NCI-H82 treated with DMSO at 0.1 percent for 48 hours (cell line): ENCODE measurements around the gene NTM.
"Not testable (repeated sequence)": the region's sequence is repeated elsewhere in the genome, so short reads cannot be mapped to it uniquely, and the experiment has no call there.

Experiments
- DNase-seq: peaks from one replicate; lab custom pipeline; 2025; ENCODE audit not compliant: unreplicated experiment; lab: John Stamatoyannopoulos, UW

NTM gene

DNA sequence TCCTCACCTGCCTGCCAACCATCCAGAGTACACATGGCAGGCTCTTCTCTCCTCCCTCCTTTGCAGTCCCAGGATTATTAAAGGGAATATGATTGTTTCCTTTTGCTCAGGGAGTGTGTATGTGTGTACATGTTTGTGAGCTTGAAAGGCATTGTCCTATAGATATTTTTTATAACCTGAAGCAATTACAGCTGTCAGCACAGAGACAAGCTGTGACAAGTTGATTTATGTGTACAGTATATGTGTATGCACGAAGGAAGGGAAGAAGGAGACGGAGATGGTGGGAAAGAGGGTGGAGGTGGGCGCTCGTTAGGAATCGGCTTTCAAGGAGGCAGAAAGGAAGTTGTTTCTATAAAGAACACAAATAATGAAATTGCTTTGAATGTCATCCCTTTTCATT is 537.0 kb downstream of the NTM start:
- DNase-seq, result no peak

DNA sequence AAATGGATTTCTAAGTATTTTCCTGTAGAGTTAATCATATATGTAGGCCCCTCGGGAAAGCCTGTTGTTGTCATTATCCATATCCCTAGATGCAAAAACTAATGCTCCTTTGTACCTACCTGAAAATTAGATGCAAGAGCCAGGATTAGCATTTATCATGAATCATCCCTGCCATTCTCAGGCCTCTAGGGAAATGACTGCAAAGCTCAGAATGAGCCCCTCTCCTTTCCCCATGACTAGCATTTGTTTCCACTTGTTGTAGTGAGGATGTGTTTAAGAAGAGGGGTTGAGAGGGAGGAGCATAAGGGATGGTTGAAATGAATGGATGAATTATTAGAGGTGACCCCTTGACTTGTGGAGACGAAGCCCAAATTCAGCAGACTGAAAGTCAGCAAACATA is 537.9 kb downstream of the NTM start:
- no peak for DNase-seq

DNA sequence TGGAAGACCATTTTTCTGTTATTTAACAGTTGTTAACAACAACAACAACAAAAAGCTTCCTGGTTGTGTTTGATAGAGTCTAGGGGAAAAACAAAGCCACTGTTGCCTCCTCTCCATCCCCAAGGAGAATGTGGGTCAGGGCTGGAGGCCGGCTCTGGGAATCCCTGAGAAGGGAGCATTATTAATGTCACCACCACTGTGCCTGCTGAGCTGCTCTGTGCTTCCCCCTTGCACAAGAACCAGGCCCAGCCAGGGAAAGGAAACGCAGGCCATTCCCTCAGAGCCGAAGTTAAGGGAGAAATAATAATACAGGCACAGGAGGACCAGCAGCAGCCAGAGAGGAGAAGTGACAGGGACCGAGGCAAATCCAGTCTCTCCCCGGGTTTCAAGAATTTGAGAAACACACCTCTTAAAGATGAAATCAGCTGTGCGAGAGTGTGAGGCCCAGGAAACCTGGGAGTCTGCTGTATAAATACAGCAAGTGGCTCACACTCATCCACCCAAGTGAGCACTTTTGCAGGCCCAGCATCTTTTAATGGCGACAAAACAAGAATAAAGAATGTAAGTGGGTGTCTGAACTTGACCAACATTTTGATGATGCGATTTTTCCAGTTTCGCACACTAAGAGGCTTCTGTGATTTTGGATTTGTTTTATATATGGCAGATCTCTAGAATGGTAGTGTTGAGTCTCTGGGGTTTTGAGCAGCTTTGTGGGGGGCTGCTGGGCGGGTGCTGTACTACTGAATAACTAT is 539.2 kb downstream of the NTM start:
- DNase-seq, result no peak

DNA sequence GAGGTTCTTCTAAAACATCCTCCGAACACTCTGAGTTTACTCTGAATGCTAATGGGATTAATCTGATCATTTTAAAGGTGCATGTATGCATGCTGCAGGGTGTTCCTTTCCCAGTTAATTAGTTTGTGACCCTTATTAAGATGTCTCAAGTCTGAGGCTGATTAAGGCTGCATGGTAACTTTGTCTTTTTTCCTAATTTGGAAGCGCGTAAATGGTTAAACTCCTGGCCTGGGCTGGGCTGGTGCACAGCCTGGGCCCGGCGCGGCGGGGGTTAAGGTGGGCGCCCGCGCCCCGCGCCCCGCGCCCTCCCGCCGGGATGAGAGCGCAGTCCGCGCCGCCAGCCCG is 539.7 kb downstream of the NTM start:
- DNase-seq, result no peak

DNA sequence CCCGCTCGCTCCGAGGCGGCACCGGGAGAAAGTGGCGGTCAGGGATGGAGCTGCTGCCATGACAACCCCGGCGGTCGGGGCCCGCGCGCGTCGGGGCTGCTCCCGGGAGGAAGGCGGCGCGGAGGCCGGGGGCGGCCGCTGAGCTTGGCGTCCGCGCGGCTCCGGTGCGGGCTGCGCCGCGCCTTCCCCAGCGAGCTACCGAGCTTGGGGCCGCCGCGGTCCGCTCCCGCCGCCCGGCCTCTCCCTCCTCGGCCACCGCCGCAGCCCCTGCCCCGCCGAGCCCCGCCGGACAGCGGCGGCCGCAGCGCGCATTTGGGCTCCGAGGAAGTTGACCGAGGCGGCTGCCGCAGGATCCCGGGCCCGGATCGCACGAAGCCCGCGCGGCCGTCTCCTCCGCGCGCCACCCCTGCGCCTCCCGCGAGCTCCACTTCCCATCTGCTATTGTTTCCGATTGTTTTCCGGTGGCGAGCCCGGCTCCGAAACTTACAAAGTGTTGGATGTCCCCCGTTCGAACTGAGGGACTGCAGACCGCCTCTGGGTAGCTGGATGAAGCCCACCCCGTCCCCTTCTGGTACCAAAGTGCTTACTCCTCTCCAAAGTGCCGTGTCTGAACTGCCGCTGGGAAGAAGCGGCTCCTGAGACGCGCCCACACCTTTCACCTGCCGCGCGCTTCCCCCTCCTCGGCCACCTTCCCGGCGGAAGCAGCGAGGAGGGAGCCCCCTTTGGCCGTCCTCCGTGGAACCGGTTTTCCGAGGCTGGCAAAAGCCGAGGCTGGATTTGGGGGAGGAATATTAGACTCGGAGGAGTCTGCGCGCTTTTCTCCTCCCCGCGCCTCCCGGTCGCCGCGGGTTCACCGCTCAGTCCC is 540.3 kb downstream of the NTM start:
- no peak for DNase-seq

DNA sequence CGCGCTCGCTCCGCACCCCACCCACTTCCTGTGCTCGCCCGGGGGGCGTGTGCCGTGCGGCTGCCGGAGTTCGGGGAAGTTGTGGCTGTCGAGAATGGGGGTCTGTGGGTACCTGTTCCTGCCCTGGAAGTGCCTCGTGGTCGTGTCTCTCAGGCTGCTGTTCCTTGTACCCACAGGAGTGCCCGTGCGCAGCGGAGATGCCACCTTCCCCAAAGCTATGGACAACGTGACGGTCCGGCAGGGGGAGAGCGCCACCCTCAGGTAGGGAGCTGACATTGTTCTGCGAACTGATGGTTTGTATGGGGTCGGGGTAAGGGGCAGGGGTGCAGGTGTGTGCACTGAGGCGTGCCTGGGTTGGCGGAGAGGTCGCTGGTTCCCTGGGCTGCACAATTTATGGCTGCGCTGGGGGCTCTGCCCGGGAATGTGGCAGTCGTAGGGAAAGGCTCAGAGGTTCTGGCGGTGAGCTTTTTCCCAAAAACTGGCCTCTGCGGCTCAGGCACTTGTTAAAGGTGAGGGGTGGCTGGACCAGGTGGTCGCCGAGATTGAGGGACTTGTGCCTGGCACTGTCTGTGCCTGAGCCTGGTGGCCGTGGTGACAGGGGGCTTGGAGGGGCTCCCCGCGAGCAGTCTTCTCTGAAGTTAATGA is 541.1 kb downstream of the NTM start:
- not testable (repeated sequence) for DNase-seq

DNA sequence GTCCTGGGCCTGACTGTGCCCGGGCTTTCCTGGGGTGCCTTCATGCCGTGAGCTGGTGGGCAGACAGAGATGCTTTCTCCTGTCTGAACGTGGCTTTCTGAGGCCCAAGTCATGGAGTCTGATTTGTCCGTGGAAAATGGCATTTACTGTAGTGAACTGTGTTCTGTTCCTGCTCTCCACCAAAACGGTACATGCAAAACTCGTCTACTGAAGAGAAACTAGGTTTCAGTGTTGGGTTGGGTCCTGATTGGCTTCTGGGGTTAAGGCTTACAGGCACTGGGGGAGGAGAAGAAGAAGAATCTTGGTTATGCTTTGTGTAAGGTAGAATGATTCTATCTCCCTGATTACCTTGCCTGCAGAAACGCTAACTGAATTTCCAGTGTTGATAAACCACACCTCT is 541.7 kb downstream of the NTM start:
- no peak for DNase-seq

DNA sequence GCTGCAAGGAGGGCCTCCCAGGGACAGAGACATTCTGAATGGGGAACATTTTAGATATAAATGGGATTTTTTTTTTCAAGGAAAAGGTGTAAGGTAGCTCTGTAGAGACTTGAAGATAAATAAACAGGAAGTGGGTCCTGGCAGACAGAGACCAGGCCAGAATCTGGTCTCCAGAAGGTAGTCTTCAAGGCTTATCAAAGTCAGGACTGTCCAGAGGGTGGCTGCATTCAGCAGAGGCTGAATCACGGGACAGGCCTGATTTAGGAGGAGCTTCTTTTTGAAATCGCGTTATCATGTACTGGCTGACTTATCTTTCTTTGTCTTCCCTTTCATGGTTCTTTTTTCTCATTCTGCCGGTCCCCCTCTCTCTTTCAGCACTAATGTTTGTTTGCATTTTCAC is 542.9 kb downstream of the NTM start:
- DNase-seq, result no peak

DNA sequence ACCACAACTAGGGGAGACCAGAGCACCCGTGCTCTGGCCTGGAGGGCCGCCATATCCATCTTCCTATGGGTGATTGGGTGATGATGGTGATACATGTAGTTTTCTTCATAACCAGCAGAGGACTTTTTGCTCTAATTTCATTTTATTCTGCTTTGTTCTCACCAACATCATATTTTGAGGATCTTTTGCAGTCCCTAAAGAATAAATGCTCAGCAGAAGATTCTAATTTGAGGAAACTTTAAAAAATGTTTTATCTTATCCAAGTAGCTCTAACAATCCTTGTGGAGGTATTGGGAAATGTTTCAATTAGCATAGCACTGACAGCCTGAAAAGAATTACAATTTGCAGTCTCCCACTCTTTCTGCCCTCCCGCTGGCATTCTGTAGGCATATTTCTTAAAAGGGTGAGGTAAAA is 544.0 kb downstream of the NTM start:
- DNase-seq, result no peak

DNA sequence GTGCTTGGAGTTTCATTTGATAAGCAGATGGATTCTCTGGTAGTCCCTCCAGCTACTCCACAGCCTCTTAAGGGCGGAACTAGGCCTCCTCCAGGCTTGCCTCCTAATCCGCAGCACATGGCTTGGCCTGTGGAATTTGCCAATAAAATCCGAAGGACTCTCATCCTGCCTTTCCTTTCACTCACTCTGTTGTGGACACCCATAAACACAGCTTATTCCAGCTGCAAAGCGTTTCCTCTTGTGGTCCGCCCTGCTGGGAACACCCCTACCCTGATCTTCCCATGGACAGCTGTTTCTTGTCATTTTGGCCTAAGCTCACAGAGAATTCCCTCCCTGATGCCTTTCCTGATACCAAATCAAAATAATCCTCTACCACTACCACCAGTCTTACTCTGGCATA is 546.2 kb downstream of the NTM start:
- no peak for DNase-seq

DNA sequence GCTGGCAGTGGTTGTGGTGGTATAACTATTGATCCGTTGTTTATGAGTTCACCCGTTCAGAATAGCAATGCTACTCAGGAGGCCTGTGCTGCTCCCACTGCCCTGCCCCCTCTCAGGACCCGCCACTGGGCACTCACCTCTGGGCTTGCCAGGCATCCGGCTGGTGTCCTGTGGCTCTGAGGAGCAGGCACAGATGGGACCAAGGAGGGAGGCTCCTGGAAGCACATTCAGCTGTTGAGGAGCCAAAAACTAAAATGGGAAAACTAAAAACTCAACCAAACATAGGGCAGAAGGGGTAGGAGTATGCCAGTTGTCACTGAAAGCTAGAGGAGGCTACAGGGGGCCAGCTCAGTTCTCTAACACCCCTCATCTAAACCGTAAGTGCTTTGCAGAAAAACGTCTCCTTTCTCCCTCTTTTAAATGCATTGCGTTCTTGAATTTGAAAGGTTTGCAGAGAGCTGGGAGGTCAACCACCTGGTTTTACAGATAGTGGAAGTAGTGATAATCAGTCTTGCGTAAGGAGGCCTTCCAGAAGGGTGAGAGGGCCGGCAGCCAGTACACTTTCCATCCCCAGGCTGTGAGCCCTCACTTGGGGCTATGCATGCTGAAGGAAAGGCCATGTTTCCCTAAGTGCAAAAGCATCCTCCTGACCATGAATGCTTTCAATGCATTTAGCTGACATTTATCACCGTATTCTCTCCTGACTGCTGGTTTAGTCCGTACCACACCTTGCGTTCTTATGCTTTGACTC is 547.4 kb downstream of the NTM start:
- no peak for DNase-seq

DNA sequence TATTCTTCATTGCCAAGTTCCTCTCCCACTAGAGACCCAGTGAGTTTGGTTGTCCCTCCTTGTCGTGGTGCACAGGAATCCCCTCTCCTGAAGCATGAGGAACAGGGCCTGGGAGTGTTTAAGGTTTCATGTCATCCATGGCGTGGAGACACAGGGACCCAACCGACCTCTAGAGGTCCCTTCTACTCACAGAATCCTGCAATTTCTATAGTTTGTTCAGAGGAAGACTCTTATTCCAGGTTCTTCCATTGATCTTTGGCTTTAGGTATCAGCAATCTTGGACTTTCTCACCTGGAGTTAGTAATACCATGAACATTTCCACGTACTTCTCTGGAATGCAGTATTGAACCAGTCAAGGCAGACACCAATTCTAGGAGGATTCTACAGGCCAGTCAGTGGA is 548.2 kb downstream of the NTM start:
- no peak for DNase-seq

DNA sequence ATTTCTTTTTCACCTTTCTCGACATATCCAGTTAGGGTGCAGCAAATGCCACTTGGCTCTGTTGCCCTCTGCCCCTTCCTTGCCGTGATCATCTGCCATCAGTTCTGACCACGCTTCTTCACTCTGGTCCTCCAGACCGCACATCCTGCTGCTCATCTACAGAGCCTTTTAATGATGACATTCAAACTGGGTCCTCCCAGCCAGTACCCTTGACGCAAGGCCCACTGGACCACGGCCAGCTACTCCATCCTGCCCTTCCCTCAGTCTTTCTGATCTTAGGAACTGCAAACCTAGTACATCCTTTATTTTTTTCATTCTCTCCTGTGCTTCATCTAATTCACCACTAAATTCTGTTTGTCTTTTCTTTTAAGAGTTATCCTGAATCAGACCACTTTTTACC is 551.8 kb downstream of the NTM start:
- no peak for DNase-seq

DNA sequence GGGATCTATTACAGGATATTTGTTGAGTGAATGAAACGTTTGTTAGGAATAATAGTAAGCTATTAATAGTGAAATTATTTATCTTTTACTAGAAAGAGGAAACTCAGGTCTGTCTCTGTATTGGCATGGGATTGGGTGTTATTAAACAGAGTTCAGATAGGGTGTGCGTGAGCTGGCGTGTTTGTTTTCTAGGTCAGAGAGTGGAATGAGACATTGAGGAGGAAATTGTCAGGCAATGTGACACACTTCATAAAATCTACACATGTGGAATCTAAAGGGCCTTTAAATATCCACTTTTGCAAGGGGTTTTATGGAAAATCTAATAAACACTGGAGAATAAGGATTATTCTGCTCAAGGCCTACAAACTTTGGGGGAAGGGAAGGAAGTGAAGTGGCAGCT is 552.9 kb downstream of the NTM start:
- no peak for DNase-seq

DNA sequence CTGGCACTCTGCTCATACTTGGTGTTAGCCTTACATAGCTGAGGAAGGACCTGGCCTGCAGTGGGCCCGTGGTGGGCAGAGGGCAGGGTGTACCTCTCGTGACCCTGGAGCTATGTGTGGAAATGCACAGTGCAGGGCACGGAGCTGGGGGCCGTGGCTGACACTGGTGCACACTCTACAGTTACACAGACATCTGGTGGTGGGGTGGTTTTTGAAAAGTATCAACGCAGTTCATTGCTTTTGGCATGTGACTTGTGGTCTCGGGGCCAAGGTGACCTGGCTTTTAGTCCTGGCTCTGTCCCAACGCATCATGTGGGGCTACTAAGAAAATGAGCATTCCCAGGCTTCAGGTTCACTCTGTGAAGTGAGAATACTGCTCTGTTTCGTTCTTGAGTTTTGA is 553.6 kb downstream of the NTM start:
- DNase-seq, result no peak

DNA sequence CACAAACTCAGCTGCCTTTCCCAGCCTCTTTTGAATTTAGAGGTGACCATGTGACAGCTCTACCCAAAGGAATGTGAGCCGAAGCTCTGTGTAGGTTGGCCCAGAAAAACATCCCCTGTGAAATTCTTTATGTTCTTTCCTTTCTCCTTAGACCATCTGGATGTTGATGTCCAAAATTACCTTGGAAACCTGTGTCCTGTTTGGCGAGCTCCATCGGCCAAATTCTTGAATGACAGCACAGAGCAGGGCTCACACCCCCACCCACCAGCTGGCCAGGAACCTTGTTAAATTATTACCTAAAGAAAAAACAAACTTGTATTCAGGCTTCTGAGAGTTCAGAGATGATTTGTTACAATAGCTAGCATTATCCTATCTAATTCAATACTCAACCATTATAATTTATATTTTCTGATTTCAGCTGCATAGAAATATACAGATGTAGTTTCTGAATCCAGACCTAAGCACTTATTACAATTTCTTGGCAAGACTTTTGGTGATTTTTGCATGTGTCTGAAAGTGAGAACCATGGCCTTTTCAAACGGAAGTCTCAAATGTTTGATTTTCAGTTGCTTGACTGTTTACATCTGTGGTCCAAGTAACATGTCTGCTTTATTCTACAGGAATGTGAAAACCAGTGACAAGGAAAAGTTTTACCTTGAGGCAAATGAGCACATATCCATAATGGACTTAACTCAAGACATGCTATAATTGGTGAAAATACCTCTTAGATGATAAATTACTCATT is 554.2 kb downstream of the NTM start:
- no peak for DNase-seq

DNA sequence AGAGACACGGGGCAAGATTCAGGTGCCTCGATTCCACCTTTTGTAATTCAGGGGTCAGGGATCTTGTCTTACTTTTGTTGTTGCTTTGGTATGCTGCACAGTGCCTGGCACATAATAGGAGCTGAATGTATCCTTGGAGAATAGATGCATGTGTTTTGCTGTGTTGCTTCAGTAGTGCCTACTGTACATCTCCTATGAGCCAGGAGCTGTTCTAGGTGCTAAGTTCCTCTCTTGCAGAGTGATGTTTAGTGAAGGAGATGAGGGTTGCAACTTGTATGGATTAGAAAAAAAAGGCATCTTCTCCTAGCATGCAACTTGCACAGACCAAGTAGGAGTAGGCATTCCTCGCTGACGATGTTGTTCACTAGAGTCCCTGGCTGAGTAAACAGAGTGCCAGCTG is 555.4 kb downstream of the NTM start:
- DNase-seq, result no peak

DNA sequence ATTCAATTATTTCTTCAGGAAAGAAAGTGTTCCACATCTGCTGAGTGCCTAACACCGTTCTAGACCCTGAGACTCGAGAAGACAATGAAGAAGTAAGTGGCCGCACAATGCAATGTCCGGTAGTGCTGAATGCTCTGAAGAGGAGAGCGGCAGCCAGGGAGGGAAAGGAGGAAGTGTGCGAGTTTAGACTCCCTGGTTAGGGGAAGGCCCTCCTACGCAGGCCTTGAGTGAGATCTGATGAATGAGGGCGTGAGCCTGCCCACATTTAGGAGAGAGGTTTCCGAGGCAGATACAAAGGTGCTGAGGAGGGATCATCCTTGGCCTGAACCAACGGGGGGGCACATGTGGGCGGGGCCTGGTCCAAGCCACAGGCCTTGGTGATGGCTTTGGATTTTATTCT is 558.6 kb downstream of the NTM start:
- DNase-seq, result no peak

DNA sequence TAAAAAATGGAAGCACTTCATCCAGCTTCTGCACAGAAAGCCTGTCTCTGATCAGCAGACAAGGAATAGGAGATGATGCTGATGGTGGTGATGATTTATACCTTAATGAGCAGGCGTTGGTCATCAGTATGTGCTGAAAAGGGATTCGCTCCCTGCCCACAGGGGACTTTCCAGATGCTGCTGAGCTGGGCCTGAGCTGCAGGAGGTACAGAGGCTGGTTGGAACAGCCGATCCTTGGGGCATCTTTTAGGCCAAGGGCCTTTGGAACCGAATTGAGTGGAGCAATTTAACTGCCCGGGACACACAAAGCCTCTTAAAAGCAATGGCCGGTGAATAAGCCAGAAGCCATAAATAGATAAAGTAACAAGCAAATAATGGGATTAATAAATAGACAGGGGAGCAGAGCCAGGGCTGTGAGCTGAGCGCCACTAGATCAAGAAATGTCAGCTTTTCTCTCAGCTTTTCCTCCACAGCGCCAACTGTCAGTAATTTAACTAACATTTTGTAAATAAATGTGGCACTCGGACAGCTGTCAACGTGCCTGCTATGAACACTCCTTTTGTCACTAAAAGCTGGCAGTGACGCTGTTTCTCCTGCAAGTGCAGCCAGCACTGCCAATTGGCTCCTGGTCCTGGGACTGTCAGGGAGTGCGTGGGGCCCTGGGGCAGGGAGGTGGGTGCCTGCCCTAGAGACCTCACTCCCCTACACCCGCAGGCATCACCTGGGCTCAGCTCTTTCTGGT is 562.3 kb downstream of the NTM start:
- DNase-seq, result peak; percentile 23

DNA sequence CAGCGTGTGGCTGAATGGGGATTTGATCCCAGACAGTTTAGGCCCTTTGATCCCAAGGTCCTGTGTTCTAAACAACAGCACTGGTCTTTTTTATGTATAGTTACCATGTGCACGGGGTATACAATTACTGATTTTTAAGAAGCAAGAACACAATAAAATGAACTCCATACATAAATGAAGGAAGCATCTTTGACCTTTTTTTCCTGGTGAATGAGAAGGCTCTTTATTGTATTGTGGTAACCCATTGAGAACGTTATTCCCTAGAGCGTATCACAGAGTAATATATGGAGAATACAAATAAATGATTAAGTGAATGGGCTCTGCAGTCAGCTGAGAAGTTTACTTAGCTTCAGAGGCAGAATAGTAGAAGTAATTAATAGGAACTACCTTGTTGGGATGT is 563.6 kb downstream of the NTM start:
- DNase-seq, result no peak
